HT1080 (cell line): ENCODE data around the gene UCK1. TPM values are rescaled to one million over a fixed set of nuclear protein-coding genes. Genes with fewer than 3 reads are reported as not detected.

Experiments used
- DNase-seq: peaks from one replicate; pipeline ENCODE4 v3.0.0-alpha.2; 2015; ENCODE audit warnings: low read depth
- total RNA-seq: library from RNA; depleted of rRNA; stranded (reverse); fragments of >200 nt; shearing (Covaris generic); gene quantifications from 2 replicates; pipeline ENCODE4 v1.2.3, GENCODE V29; 2014

The UCK1 gene
- total RNA-seq, 1 experiment from 2014 or later: 49.1 TPM

DNA sequence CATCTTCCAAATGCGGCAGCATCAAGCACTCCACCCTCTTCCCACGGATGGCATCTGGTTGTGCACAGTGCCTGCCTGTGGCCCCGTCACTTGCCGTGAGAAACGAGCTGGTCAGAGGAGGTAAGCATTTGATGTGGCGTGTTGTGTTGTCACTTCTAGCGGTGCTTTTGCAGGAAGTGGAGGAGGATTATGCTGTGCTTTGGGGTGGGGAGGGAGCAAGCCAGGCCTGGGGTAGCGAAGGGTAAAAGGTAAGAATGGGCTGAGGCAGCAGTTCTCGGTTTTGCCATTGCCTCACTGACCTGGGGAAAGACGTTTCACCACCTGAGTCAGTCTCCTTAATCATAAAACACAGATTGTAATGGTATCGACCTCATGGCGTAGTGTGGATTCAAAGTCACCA, 30.7 kb downstream of the UCK1 start:
- no peak for DNase-seq

DNA sequence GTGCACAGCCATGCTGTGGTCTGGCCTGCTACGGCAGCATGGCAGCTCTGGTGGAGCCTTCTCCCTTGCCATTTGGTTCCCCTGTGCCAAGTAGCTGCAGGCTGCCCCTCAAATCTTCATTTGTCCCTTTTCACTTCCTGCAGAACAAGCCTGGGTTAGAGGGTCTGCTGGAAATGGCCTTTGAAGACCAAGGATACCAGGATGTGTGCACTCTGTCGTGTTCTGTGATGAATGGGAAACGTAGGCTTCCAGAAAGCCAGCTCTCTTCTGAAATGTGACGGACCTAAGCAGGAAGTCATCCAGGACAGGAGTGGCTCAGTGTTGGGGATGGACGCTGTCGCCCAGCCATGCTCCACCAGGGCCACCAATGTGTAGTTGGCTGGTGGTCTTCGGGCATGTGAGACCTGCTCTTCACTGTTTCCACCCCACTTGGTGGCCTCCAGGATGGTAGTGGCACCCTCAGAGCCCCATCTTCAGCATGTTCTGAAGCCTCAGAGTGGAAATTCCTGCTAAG, 31.8 kb downstream of the UCK1 start:
- DNase-seq: no peak

DNA sequence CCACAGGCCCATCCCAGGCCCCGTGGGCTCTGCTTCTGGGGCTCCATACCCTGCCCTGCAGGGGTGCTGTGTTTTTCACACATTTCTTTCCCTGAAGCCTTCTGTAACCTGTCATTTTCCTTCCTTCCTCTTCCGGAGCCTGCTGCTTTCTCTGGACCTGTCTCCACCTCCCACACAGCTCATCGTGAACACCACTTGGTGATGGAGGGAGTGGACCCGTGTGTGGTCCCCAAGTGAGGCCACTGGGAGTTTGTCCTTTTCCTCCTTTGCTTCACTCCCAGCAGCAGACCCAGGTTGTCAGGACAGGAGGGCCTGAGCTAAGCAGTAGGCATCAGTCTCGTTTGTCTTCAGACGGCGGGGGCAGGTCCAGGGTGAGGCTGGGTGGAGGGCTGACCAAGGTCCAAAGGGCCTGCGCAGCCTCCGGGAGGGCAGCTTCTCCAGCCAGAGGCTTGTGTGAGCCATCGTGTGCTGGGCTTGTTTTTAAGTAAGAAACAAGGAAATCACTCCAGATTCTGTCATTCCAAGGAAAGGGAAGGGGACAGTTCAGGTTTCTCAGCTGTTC, 34.1 kb downstream of the UCK1 start:
- no peak for DNase-seq

GRCh38 chr9:131495785-131496184, 35.3 kb downstream of the UCK1 start:
- DNase-seq: no peak

- DNase-seq: no peak
Measured at GRCh38 chr9:131494296-131494870, 36.7 kb downstream of the UCK1 start.

GRCh38 chr9:131492070-131492469, 39.0 kb downstream of the UCK1 start:
- DNase-seq: no peak

DNA sequence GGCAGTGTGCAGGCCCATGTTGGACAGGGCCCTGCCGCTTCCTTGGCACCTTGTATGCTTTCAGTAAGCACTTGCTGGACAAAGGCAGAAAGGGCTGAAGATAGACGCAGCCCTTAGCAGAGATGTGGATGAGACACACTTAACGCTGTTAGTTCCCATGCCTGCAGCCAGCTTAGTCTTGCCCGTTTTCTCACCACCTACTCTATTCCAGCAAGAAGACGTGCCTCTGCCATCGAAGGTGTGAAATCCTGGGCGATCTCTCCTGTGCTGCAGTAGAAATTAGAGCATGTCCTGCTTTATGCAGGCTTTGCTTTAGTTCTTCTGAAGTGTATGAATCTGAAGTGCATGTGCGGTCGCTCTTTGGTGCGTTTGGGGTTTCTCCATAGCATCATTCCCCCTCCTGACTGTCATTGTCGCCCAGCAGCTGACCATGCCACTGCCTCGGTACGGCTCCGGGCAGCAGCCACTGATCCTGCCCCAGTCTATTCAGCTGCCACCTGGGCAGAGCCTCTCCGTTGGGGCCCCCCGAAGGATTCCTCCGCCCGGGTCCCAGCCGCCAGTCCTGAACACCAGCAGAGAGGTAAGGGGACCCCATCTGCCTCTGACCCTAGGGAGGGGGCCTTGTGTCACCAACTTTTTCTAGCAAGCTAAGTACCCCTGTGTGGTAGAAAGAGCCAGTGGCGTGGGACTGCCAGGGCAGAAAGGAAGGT, 39.9 kb downstream of the UCK1 start:
- DNase-seq: no peak

GRCh38 chr9:131490514-131490913, 40.5 kb downstream of the UCK1 start:
- no peak for DNase-seq

GRCh38 chr9:131487621-131488031, 43.4 kb downstream of the UCK1 start:
- DNase-seq: no peak

GRCh38 chr9:131487001-131487400, 44.1 kb downstream of the UCK1 start:
- DNase-seq: no peak

GRCh38 chr9:131485728-131486422, 45.2 kb downstream of the UCK1 start:
- no peak for DNase-seq

DNA sequence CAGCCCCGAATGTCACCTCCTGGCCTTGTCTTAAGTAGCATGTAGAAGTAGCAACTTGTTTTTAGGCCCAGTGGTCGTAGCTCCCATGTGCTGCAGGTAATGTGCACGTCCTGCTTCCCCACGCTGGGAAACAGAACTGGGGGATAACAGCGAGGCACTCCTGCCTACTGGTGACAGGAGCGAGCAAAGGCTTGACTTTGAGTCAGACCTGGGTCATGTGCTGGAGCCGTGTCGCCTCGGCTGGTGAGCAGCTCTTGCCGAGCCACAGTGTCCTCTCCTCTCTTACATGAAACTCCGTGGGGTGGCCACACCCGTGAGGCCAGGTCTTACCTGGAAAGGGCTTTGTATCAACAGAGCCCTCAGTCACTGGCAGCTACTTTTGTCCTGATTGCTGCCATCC, 45.9 kb downstream of the UCK1 start:
- DNase-seq: no peak

DNA sequence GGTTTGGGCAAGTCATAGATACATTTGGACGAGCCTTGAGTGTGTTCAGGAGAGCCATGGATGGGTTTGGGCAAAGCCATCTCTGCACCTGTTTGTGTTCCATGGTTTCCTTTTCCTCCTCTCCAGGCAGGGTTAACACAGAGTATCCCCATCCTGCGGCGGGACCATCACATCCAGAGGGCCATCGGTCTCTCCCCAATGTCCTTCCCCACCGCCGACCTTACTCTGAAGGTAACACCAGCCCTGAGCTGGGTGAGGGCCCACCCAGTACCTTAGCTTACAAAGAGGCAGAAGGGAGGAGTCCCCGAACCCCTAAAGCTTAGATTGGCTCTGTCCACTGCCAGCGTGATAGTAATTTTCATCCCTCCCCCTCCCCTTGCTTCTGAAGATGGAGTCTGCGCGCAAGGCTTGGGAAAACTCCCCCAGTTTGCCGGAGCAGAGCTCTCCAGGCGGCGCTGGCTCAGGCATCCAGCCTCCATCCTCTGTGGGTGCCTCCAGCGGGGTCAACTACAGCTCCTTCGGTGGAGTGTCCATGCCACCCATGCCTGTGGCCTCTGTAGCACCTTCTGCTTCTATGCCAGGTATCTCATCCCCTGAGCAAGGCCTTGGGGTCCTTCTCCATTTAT, 46.4 kb downstream of the UCK1 start:
- no peak for DNase-seq

DNA sequence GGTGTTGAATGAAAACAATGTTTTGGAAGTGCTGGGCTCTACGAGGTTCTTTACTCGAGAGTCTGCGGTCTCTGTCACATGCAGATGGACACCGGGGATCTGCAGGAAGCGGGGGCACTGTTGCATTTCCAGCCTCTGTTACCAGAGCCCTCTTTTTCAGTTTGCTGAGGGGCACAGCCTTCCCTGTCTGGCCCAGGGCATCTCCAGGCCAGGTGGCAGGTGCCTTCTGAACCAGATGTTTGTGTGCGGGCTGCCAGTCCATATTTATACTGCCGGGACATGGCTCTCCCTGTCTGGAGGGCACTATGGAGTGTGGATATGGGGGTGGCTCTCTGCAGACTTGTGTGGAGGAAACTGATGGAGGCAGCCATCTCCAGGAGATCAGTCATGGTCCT, 47.0 kb downstream of the UCK1 start:
- no peak for DNase-seq

DNA sequence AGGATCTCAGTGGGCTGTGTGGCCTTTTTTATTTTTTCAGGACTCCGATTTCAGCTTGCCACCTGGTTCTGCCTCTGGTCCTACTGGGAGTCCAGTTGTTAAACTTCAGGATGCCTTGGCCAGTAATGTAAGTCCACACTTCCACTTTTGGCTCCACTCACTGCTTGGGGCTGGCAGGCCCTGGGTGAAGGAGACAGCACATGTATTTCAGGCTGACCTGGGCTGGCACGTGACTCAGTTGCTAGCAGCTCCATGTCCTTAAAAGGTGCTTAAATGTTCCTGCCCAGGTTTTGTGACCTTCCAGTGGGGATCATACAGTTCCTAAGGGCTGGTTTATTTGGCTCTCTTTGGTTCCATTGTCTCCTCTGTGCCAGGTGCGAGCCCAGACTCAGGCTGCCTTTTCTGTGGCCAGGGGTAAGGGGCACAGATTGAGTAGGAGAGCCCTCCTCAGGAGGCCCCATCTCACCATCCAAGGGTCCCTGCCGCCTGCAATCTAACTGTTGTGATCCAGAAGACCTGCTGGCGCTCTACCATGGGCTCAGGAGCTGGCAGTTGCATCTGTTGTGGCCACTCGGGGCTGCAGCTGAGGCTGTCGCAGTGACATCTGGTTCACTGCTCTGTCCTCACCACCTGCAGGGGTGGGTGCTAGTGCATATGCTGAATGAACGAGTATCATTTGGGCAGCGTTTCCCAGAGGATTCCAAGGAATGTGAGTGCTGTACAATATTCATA, 47.6 kb downstream of the UCK1 start:
- DNase-seq: no peak

- no peak for DNase-seq
Measured at GRCh38 chr9:131482343-131483006, 48.6 kb downstream of the UCK1 start.

- DNase-seq: no peak
Measured at GRCh38 chr9:131481441-131482342, 49.4 kb downstream of the UCK1 start.

- no peak for DNase-seq
Measured at GRCh38 chr9:131480258-131480657, 50.8 kb downstream of the UCK1 start.

- no peak for DNase-seq
Measured at GRCh38 chr9:131478911-131479310, 52.2 kb downstream of the UCK1 start.
